ENCODE measurements around the gene FERMT1. TPM values are rescaled to one million over a fixed set of nuclear protein-coding genes. Genes with fewer than 3 reads are reported as not detected.
"Not testable (repeated sequence)": the region's sequence is repeated elsewhere in the genome, so short reads cannot be mapped to it uniquely, and the experiment has no call there.

FERMT1 gene
- polyA plus RNA-seq, 1 experiment, result 2.8 TPM

DNA sequence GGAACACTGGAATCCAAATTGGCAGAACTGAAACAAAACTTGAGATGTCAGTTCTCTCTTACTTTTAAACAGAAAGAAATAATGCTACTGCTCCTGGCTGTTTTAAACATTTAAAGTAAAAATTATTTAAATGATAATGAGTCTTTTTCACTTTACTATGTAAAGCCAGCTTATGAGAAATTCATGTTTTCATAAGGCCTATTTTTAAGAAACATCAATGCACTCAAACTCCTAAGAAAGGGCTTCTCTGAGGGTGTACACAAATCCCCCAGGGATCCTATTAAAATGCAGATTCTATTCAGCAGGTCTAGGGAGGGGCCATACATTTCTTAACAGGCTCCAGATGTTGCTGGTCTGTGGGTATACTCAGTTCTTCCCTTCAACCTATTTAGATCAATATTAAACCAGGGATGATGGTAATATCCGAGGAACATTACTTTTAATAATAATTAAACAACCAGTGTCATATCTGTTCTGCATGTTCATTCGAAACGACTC is 2.3 kb downstream of the FERMT1 start:
- POLR2A ChIA-PET, result no interaction called here
- no peak for DNase-seq (ENCODE audit: low read depth, low spot score)
- CTCF ChIA-PET, result no interaction called here

DNA sequence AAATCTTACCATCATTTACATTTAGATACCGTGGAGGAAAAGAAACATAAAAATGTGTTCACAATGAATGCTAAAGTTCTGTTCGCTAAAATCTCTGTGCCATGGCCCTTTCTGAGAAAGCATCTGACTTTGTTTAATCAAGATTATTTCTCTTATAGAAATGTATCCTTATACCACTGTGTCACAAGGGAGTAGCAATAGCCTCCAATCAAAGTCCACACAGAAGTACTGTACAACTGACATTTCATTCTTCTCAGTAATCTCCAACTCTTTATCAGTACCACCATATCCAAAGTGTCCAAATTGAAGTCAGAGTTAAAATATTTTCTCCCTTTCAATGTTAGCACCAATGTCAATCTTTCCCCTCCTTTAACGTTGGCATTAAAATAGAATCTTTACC is 6.1 kb downstream of the FERMT1 start:
- Histone ChIP-seq H3K9me3 (ENCODE audit: control insufficient read depth, insufficient read depth, low read length) (no peaks in the 10 kb centered on the region), H3K27ac (ENCODE audit: low read depth, low read length) (no peak overlapping the region), H3K4me3 (ENCODE audit: low read depth, low read length) (no peak overlapping the region), H3K27me3 (ENCODE audit: control insufficient read depth, insufficient read depth, low read length) (no peaks in the 10 kb centered on the region)
- ChIA-PET POLR2A (no interaction called here), CTCF (no interaction called here)
- TF ChIP-seq, protein P1, sequence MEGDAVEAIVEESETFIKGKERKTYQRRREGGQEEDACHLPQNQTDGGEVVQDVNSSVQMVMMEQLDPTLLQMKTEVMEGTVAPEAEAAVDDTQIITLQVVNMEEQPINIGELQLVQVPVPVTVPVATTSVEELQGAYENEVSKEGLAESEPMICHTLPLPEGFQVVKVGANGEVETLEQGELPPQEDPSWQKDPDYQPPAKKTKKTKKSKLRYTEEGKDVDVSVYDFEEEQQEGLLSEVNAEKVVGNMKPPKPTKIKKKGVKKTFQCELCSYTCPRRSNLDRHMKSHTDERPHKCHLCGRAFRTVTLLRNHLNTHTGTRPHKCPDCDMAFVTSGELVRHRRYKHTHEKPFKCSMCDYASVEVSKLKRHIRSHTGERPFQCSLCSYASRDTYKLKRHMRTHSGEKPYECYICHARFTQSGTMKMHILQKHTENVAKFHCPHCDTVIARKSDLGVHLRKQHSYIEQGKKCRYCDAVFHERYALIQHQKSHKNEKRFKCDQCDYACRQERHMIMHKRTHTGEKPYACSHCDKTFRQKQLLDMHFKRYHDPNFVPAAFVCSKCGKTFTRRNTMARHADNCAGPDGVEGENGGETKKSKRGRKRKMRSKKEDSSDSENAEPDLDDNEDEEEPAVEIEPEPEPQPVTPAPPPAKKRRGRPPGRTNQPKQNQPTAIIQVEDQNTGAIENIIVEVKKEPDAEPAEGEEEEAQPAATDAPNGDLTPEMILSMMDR (IDR thresholded peaks at IDR 0.05; ENCODE audit: low read depth, low read length), result no peak
- no peak for DNase-seq (ENCODE audit: low read depth, low spot score)

More for the DNA sequence above, 2.3 kb downstream of the FERMT1 start:
- Histone ChIP-seq H3K4me3 (ENCODE audit: low read depth, low read length) (no peak overlapping the region), H3K9me3 (ENCODE audit: control insufficient read depth, insufficient read depth, low read length) (no peaks in the 10 kb centered on the region), H3K27ac (ENCODE audit: low read depth, low read length) (no peak overlapping the region), H3K27me3 (ENCODE audit: control insufficient read depth, insufficient read depth, low read length) (no peaks in the 10 kb centered on the region)
- TF ChIP-seq, protein P1 (IDR thresholded peaks at IDR 0.05; ENCODE audit: low read depth, low read length), result no peak

DNA sequence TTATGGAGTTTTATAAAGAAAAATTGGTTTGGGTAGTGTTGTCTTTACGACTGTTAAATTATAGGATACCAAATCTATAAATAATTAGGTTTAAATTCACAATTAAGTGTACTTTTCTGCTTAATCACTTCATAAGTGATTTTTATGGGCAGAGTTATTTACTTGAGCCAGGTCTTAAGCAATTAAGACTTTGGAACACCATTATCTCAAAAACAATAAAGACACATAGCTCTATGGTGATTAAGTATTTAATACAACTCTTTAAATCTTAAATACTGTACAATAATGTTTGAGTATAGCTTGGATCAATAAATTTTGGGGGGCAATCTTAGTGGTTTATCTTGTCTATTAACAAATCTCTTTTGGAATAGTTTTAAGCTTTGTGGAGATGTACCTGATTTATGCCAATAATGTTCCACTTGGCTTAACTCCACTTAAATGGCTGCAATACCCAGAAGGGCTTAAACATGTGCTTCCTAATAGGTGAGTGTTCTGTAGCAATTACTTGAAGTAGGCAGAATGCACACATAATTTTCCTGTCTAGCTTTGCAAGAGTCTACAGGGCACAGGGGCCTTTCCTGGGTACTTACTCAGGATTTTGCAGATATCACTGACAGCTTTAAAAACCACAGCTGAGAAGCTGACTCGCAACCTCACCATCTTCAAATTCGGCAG is 7.5 kb downstream of the FERMT1 start:
- Histone ChIP-seq H3K4me3 (ENCODE audit: low read depth, low read length) (no peak overlapping the region), H3K27ac (ENCODE audit: low read depth, low read length) (no peak overlapping the region), H3K27me3 (ENCODE audit: control insufficient read depth, insufficient read depth, low read length) (no peaks in the 10 kb centered on the region), H3K9me3 (ENCODE audit: control insufficient read depth, insufficient read depth, low read length) (no peaks in the 10 kb centered on the region)
- no peak for DNase-seq (ENCODE audit: low read depth, low spot score)
- ChIA-PET POLR2A (no interaction called here), CTCF (interaction anchor here (0.9 kb wide), 1 partner anchor 37 kb away, joined by 3 read pairs; no protein-coding TSS in a partner anchor)
- TF ChIP-seq, protein P1 (IDR thresholded peaks at IDR 0.05; ENCODE audit: low read depth, low read length), result no peak

DNA sequence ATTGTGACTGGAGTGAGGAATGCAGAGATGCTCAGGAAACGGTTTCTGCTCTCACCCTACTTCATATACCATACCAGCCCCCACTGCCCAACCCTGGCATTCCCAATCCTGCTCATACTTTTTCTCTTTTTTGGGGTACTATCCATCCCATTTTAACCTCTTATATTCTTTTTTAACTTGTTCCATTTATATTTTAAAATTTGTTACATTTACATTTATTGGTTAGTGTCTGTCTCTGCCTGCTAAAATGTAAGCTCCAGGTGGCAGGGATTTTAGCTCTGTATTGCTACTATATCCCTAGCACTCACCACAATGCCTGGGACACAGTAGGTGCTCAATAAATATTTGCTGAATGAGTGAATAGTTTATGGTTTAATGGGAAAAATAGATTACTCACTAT is 8.1 kb downstream of the FERMT1 start:
- H3K27ac ChIP-seq (ENCODE audit: low read depth, low read length), result no peak overlapping the region
- ChIA-PET CTCF (interaction anchor here (0.9 kb wide), 1 partner anchor 37 kb away, joined by 3 read pairs; no protein-coding TSS in a partner anchor), POLR2A (no interaction called here)
- H3K4me3 ChIP-seq (ENCODE audit: low read depth, low read length), result no peak overlapping the region
- TF ChIP-seq, protein P1 (IDR thresholded peaks at IDR 0.05; ENCODE audit: low read depth, low read length), result no peak
- no peak for DNase-seq (ENCODE audit: low read depth, low spot score)
- no peaks in the 10 kb centered on the region for H3K9me3 ChIP-seq (ENCODE audit: control insufficient read depth, insufficient read depth, low read length)
- H3K27me3 ChIP-seq (ENCODE audit: control insufficient read depth, insufficient read depth, low read length), result no peaks in the 10 kb centered on the region

DNA sequence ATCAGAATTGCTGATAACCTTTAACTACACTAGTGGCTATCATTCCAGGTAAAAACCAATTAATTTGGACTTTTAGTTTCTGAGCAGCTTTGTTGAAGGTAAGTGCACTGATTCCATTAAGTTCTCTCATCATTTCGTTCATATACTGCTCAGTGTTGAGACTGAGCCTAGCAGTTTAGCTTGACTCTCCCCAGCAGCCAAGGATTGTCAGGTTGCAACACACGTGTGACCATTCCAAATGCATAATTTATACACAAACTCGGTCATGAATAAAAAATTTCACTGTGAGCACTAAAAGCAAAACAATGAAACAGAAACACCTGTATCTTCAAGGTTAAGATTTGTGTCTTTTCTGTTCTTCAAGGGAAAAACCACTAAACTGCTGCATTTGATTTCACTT is 8.9 kb downstream of the FERMT1 start:
- no peaks in the 10 kb centered on the region for H3K9me3 ChIP-seq (ENCODE audit: control insufficient read depth, insufficient read depth, low read length)
- ChIA-PET POLR2A (no interaction called here), CTCF (no interaction called here)
- no peak overlapping the region for H3K4me3 ChIP-seq (ENCODE audit: low read depth, low read length)
- no peaks in the 10 kb centered on the region for H3K27me3 ChIP-seq (ENCODE audit: control insufficient read depth, insufficient read depth, low read length)
- no peak overlapping the region for H3K27ac ChIP-seq (ENCODE audit: low read depth, low read length)
- DNase-seq (ENCODE audit: low read depth, low spot score), result no peak
- TF ChIP-seq, protein P1 (IDR thresholded peaks at IDR 0.05; ENCODE audit: low read depth, low read length), result no peak

DNA sequence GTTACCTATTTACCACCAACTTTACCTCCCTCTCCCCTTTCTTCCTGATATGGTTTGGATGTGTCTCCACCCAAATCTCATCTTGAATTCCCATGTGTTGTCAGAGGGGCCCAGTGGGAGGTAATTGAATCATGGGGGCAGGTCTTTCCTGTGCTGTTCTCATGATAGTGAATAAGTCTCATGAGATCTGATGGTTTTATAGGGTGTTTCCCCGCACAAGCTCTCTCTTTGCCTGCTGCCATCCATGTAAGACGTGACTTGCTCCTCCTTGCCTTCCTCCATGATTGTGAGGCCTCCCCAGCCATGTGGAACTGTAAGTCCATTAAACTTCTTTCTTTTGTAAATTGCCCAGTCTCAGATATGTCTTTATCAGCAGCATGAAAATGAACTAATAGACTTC is 9.9 kb downstream of the FERMT1 start:
- H3K4me3 ChIP-seq (ENCODE audit: low read depth, low read length); H3K27ac ChIP-seq (ENCODE audit: low read depth, low read length); H3K27me3 ChIP-seq (ENCODE audit: control insufficient read depth, insufficient read depth, low read length); H3K9me3 ChIP-seq (ENCODE audit: control insufficient read depth, insufficient read depth, low read length); DNase-seq (ENCODE audit: low read depth, low spot score); POLR2A ChIA-PET; CTCF ChIA-PET: not testable (repeated sequence)
